Stomach (tissue), 9 donors: ENCODE measurements around the gene FAM50A. TPM values are rescaled to one million over a fixed set of nuclear protein-coding genes. Genes with fewer than 3 reads are reported as not detected.

Experiments used
- DNase-seq, 2 donors: peaks; one replicate each; pipeline versions ENCODE4 v3.0.0 to v3.0.0-alpha.2; 2013 to 2019
- H3K27ac ChIP-seq, 5 donors: fragments of 200-600 bp in 4 of 5; sonication (generic) in 4 of 5; one replicate each; pipeline ENCODE4 v1.5.1; 2013 to 2019; ENCODE audit warnings: mild to moderate bottlenecking in 1 of 5, moderate library complexity in 1 of 5
- H3K27me3 ChIP-seq, 3 donors: fragments of 200-600 bp; sonication (generic); one replicate each; pipeline ENCODE4 v1.5.1; 2017 to 2019; ENCODE audit warnings: mixed run types in 1 of 3
- H3K36me3 ChIP-seq, 4 donors: fragments of 200-600 bp; sonication (generic); 1 replicate in 3 of 4; 2 replicates in 1 of 4; pipeline ENCODE4 v1.5.1; 2016 to 2019
- H3K4me1 ChIP-seq, 4 donors: fragments of 200-600 bp; sonication (generic); one replicate each; pipeline ENCODE4 v1.5.1; 2016 to 2019
- H3K4me3 ChIP-seq, 4 donors: fragments of 200-600 bp; sonication (generic) in 3 of 4; one replicate each; pipeline ENCODE4 v1.5.1; 2016 to 2019; ENCODE audit warnings: mild to moderate bottlenecking in 1 of 4
- H3K9me3 ChIP-seq, 4 donors: fragments of 200-600 bp; sonication (generic); one replicate each; pipeline ENCODE4 v1.5.1; 2016 to 2019
- CTCF ChIP-seq, 7 experiments: fragments of 450-650 bp in 4 of 7; fragments of 200-600 bp in 3 of 7; sonication (generic) in 3 of 7; IDR thresholded peaks; one replicate each; pipeline ENCODE4 v1.5.1; 2016 to 2019; ENCODE audit warnings: antibody characterized with exemption in 7 of 7, control low read depth in 2 of 7, mild to moderate bottlenecking in 1 of 7
- EP300 ChIP-seq: sonication (generic); formaldehyde crosslinking; IDR thresholded peaks from one replicate; pipeline ENCODE4 v1.6.1; 2017; ENCODE audit warnings: antibody characterized with exemption
- POLR2A ChIP-seq, 4 donors: fragments of 450-650 bp; IDR thresholded peaks; one replicate each; pipeline ENCODE4 v1.6.1; 2016; ENCODE audit warnings: antibody characterized with exemption in 4 of 4, control low read depth in 2 of 4, mild to moderate bottlenecking in 1 of 4, moderate library complexity in 1 of 4
- POLR2AphosphoS5 ChIP-seq, 3 donors: sonication (generic); formaldehyde crosslinking; IDR thresholded peaks; one replicate each; pipeline ENCODE4 v1.6.1; 2016; ENCODE audit warnings: antibody characterized with exemption in 3 of 3
- WGBS, 5 donors: extraction: QIAGEN DNeasy Blood & Tissue Kit in 3 of 5; methylation state at CpG; one replicate each; pipeline versions ENCODE4 v1.1.5 to v1.1.7; 2013 to 2018; 5-methylcytosine and 5-hydroxymethylcytosine counted together
- intact Hi-C: fragments of 100-400 bp; cut with DNase I; formaldehyde crosslinking; loops from one replicate; pipeline ENCODE4 v1.15.1; 2023; ENCODE audit warnings: low total_unique reads
- polyA plus RNA-seq, 3 donors: library from polyadenylated mRNA; stranded (reverse); fragments of 200-250 nt; gene quantifications; one replicate each; pipeline ENCODE4 v1.2.3, GENCODE V29; 2013
- total RNA-seq, 5 donors: library from RNA; depleted of rRNA; stranded (reverse); fragments of >200 nt; gene quantifications; one replicate each; pipeline versions ENCODE4 v1.1.0 to v1.2.3, GENCODE V29; 2014 to 2016
- donor health status: healthy with polysubstance abuse.
- donor health status: Bipolar disorder and iron deficiency.
- donor health status: healthy.

The FAM50A gene
- total and polyA plus RNA-seq, 8 donors = 16.7 to 162 (median 67.4) TPM

- intact Hi-C loops = no loop called here
- Histone ChIP-seq H3K4me1 (peaks cover 1 to 3% (median 3%) of the 10 kb centered on the region in 4 donors), H3K27me3 (no peaks in the 10 kb centered on the region), H3K27ac (no peak overlapping the region), H3K4me3 (no peak overlapping the region), H3K9me3 (no peaks in the 10 kb centered on the region), H3K36me3 (peaks cover 3 to 52% (median 44%) of the 10 kb centered on the region in 4 donors)
- no peak for DNase-seq
- 67 to 75% (median 70%) methylated on average over 11 to 28 of the region's 28 CpGs for WGBS, 5 donors
- no peak for TF ChIP-seq EP300
- TF ChIP-seq CTCF (IDR thresholded peaks at IDR 0.05) = no peak
- no peak for TF ChIP-seq POLR2A (IDR thresholded peaks at IDR 0.05)
- TF ChIP-seq POLR2AphosphoS5 (IDR thresholded peaks at IDR 0.05) = no peak
Measured at GRCh38 chrX:154472685-154473632, 29.0 kb downstream of the FAM50A start.

DNA sequence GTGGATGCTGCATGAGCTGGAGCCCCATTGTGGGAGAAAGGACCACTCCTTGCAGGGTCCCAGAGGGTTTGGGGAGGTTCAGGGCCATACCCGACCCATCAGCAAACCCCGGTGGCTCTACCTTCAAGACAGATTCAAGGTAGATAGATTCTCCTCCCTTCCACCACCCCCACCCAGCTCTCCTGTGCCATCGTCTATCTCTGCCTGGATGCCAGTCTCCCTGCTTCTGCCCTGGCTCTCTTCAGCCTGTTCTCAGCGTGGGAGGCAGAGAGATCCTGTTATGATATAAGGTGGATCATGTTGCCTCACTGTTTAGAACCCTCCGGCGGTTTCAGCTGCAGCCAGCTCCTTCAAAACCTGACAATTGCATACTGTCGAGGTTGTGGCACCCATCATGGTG is 29.7 kb downstream of the FAM50A start:
- intact Hi-C loops = no loop called here
- no peaks in the 10 kb centered on the region for H3K9me3 ChIP-seq
- H3K27ac ChIP-seq = no peak overlapping the region
- peaks cover 4 to 10% (median 7%) of the 10 kb centered on the region in 4 donors for H3K4me1 ChIP-seq
- DNase-seq = no peak
- WGBS, 5 donors = 78 to 93% (median 84%) methylated on average over 3 to 7 of the region's 7 CpGs
- no peaks in the 10 kb centered on the region for H3K27me3 ChIP-seq
- H3K4me3 ChIP-seq = no peak overlapping the region
- TF ChIP-seq POLR2AphosphoS5 (IDR thresholded peaks at IDR 0.05) (no peak), EP300 (no peak), POLR2A (IDR thresholded peaks at IDR 0.05) (no peak), CTCF (IDR thresholded peaks at IDR 0.05) (no peak)
- H3K36me3 ChIP-seq = peaks cover 3 to 44% (median 36%) of the 10 kb centered on the region in 4 donors

- no peak for DNase-seq
- Histone ChIP-seq H3K4me1 (peaks cover 4 to 19% (median 9%) of the 10 kb centered on the region in 4 donors), H3K36me3 (peaks cover 0 to 13% (median 5%) of the 10 kb centered on the region in 4 donors), H3K4me3 (no peak overlapping the region), H3K27me3 (no peaks in the 10 kb centered on the region), H3K27ac (no peak overlapping the region), H3K9me3 (no peaks in the 10 kb centered on the region)
- intact Hi-C loops = no loop called here
- 83 to 91% (median 86%) methylated on average over 7 to 8 of the region's 8 CpGs for WGBS, 5 donors
- TF ChIP-seq EP300 (no peak), CTCF (IDR thresholded peaks at IDR 0.05) (no peak), POLR2A (IDR thresholded peaks at IDR 0.05) (no peak), POLR2AphosphoS5 (IDR thresholded peaks at IDR 0.05) (no peak)
Measured at GRCh38 chrX:154476821-154477220, 32.9 kb downstream of the FAM50A start.

GRCh38 chrX:154477891-154478477 is 34.0 kb downstream of the FAM50A start:
- Histone ChIP-seq H3K36me3 (peaks cover 0 to 4% (median 0%) of the 10 kb centered on the region in 4 donors), H3K4me3 (peak overlapping the region; percentile 43 to 54 (median 50)), H3K9me3 (no peaks in the 10 kb centered on the region), H3K27me3 (no peaks in the 10 kb centered on the region), H3K27ac (peak overlapping the region in 4 of 5 donors; percentile 80 to 90 (median 84)), H3K4me1 (peaks cover 4 to 19% (median 9%) of the 10 kb centered on the region in 4 donors)
- no peak for TF ChIP-seq CTCF (IDR thresholded peaks at IDR 0.05)
- no peak for TF ChIP-seq POLR2A (IDR thresholded peaks at IDR 0.05)
- no peak for TF ChIP-seq EP300
- TF ChIP-seq POLR2AphosphoS5 (IDR thresholded peaks at IDR 0.05) = no peak
- no peak for DNase-seq
- WGBS, 5 donors = 53 to 84% (median 68%) methylated on average over 11 to 24 of the region's 24 CpGs
- intact Hi-C loops = no loop called here
